ENCODE results near the gene MAPK4. TPM values are rescaled to one million over a fixed set of nuclear protein-coding genes. Genes with fewer than 3 reads are reported as not detected.

MAPK4 gene
- total RNA-seq, 1 donor from 2014 or later: 2.2 TPM

DNA sequence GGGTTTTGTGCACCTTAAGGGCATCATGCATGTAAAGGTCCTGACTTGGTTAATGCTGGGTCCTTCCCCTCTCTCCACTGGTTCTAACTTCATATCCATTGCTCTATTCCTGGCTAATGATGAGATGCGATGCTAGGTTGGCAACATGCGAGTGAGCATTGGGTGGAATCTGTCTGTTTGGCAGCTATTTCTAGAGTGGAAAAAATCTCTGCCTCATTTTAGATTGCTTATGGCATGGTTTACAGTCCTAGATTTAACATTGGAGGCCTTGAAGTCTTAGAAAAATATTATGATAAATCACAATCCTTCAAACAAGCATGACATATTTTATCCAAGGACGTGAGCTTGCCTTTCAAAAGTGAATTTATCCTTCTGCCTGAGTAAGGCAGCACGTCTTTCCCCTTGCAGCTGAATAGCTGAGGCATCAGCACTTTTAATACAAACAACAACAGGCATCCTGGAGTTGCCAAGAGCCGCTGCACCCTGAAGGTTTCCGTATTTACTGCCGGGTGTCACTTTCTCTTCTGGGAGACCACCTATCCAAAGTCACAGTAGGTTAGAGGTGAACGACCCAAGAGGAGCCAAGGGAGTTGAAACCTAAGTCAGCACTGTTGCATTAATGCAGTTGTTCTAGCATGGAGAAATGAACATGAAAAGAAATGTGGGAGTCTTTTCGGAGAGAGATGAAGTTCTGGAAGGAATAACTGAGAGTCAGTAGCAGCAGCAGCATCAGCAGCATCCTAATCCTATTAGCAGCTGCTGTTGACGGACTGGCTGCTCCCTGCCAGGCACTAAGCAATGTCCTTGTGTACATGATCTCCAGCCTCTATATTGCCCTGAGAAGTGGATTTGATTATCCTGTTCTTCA, 78.4 kb downstream of the MAPK4 start:
- Histone ChIP-seq H3K9me3 (no peaks in the 10 kb centered on the region), H3K27ac (no peak overlapping the region), H3K4me1 (no peaks in the 10 kb centered on the region), H3K36me3 (no peaks in the 10 kb centered on the region), H3K4me3 (no peak overlapping the region), H3K27me3 (no peaks in the 10 kb centered on the region)
- TF ChIP-seq POLR2A (IDR thresholded peaks at IDR 0.05) (no peak), POLR2AphosphoS5 (IDR thresholded peaks at IDR 0.05; ENCODE audit: insufficient read depth in 1 of 2, low read depth in 1 of 2) (no peak)
- TF ChIP-seq, protein P1, sequence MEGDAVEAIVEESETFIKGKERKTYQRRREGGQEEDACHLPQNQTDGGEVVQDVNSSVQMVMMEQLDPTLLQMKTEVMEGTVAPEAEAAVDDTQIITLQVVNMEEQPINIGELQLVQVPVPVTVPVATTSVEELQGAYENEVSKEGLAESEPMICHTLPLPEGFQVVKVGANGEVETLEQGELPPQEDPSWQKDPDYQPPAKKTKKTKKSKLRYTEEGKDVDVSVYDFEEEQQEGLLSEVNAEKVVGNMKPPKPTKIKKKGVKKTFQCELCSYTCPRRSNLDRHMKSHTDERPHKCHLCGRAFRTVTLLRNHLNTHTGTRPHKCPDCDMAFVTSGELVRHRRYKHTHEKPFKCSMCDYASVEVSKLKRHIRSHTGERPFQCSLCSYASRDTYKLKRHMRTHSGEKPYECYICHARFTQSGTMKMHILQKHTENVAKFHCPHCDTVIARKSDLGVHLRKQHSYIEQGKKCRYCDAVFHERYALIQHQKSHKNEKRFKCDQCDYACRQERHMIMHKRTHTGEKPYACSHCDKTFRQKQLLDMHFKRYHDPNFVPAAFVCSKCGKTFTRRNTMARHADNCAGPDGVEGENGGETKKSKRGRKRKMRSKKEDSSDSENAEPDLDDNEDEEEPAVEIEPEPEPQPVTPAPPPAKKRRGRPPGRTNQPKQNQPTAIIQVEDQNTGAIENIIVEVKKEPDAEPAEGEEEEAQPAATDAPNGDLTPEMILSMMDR (IDR thresholded peaks at IDR 0.05): no peak
- no peak for DNase-seq (ENCODE audit: extremely low spot score in 2 of 2)
- intact Hi-C loops (cut with DNase I): no loop called here

DNA sequence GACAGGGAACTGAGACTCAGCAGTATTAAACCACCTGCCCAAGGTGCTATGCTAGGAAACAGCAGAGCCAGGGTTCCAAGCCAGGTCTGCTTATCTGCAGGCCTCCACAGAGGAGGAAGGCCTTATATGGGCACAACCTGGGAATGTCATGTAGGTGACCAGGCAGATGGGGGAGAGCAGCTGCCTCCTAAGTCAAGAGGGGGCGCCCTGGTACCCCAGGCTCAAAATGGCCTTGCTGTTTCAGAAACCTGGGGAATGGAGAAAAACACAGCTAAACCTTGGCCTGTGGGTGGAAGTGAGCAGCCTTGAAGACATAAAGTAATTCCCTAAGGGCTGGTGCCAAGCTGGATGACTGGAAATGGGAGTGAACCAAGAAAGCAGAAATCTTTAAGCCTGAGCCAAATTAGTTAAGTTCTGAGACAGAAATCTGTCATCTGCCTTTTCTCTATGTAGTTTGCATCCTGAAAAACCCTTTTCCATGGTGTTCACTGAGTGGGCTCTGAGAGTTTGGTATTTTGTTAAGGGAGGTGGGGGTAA, 79.1 kb downstream of the MAPK4 start:
- TF ChIP-seq POLR2A (IDR thresholded peaks at IDR 0.05) (no peak), POLR2AphosphoS5 (IDR thresholded peaks at IDR 0.05; ENCODE audit: insufficient read depth in 1 of 2, low read depth in 1 of 2) (no peak)
- TF ChIP-seq, protein P1 (IDR thresholded peaks at IDR 0.05): no peak
- Histone ChIP-seq H3K27ac (no peak overlapping the region), H3K27me3 (no peaks in the 10 kb centered on the region), H3K4me3 (no peak overlapping the region), H3K4me1 (no peaks in the 10 kb centered on the region), H3K36me3 (no peaks in the 10 kb centered on the region), H3K9me3 (no peaks in the 10 kb centered on the region)
- DNase-seq (ENCODE audit: extremely low spot score in 2 of 2): no peak
- intact Hi-C loops (cut with DNase I): no loop called here

DNA sequence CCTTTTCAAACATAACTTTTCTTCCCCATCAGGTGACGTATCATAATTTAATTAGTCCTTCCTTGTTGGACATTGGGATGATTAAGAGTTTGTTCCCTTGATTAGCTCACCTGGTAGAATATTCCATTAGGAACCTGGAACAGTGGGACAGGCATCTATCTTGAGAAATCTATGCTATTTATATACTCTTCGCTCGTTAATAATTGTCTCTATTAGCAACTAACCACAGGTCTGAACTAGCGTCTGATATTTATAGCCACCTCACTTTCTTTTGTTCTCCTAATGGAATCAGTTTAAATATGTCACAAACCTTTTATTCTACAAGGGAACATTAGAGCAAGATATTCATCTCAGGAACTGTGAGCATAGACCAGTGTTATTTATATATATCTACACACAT, 79.8 kb downstream of the MAPK4 start:
- TF ChIP-seq, protein P1 (IDR thresholded peaks at IDR 0.05): no peak
- TF ChIP-seq POLR2AphosphoS5 (IDR thresholded peaks at IDR 0.05; ENCODE audit: insufficient read depth in 1 of 2, low read depth in 1 of 2) (no peak), POLR2A (IDR thresholded peaks at IDR 0.05) (no peak)
- no peaks in the 10 kb centered on the region for H3K36me3 ChIP-seq
- no peaks in the 10 kb centered on the region for H3K4me1 ChIP-seq
- no peaks in the 10 kb centered on the region for H3K9me3 ChIP-seq
- no peaks in the 10 kb centered on the region for H3K27me3 ChIP-seq
- H3K4me3 ChIP-seq: no peak overlapping the region
- no peak for DNase-seq (ENCODE audit: extremely low spot score in 2 of 2)
- intact Hi-C loops (cut with DNase I): no loop called here
- no peak overlapping the region for H3K27ac ChIP-seq

DNA sequence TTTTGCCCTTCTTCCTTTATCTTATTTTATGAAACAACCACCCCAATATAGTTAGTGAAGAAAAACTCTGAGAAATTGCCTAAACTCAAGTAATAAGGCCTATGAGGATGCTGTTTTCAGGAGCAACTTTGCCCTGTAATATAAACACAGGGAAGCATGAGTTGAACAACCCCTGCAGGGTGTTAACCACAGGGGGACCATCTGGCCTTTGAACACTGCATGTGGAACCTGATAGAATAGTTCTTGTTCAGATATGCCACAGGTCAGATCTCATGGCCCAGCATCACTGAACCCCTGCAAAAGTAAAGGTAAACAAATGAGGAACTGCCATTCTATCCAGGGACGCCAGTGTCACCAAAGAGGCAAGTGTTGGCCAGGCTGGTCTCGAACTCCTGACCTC, 82.6 kb downstream of the MAPK4 start:
- TF ChIP-seq POLR2AphosphoS5 (IDR thresholded peaks at IDR 0.05; ENCODE audit: insufficient read depth in 1 of 2, low read depth in 1 of 2): no peak
- TF ChIP-seq POLR2A (IDR thresholded peaks at IDR 0.05): no peak
- TF ChIP-seq, protein P1 (IDR thresholded peaks at IDR 0.05): no peak
- intact Hi-C loops (cut with DNase I): no loop called here
- no peaks in the 10 kb centered on the region for H3K9me3 ChIP-seq
- H3K36me3 ChIP-seq: no peaks in the 10 kb centered on the region
- no peaks in the 10 kb centered on the region for H3K4me1 ChIP-seq
- H3K27me3 ChIP-seq: no peaks in the 10 kb centered on the region
- H3K4me3 ChIP-seq: no peak overlapping the region
- H3K27ac ChIP-seq: no peak overlapping the region
- DNase-seq (ENCODE audit: extremely low spot score in 2 of 2): no peak

DNA sequence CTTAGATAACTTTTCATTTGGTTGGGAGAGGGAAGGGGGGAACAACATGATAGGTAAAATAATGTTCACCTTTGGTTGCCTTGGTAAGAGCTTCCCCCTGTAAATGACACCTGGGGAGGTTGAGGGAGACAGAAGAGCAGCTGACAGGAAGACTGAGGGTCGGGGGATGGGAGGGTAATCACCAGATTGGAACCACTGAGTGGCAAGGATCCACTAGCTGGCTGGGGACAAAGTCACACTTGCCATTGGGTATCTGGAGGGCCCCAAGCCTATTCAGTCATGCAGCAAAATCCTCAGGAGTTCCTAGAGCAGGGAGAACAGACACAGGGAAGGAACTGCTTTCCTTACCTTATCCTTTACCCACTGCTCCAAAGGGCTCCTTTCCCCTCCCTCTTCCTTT, 84.3 kb downstream of the MAPK4 start:
- intact Hi-C loops (cut with DNase I): no loop called here
- H3K4me1 ChIP-seq: no peaks in the 10 kb centered on the region
- DNase-seq (ENCODE audit: extremely low spot score in 2 of 2): no peak
- no peak overlapping the region for H3K4me3 ChIP-seq
- H3K9me3 ChIP-seq: no peaks in the 10 kb centered on the region
- no peaks in the 10 kb centered on the region for H3K36me3 ChIP-seq
- H3K27ac ChIP-seq: no peak overlapping the region
- no peaks in the 10 kb centered on the region for H3K27me3 ChIP-seq
- TF ChIP-seq POLR2AphosphoS5 (IDR thresholded peaks at IDR 0.05; ENCODE audit: insufficient read depth in 1 of 2, low read depth in 1 of 2) (no peak), POLR2A (IDR thresholded peaks at IDR 0.05) (no peak)
- TF ChIP-seq, protein P1 (IDR thresholded peaks at IDR 0.05): no peak
